ENCODE data around the gene ADCY10. TPM values are rescaled to one million over a fixed set of nuclear protein-coding genes. Genes with fewer than 3 reads are reported as not detected.

ADCY10 gene
- total and polyA plus RNA-seq, 2 donors (not counting 3 experiments of a cell fraction or from before 2014, with no cell fraction given) = not detected

- DNase-seq (ENCODE audit: low read depth, low spot score) = peak; percentile 21
- H2AFZ ChIP-seq (ENCODE audit: low read depth, low read length) = no peak overlapping the region
These were observed 8.8 kb downstream of the ADCY10 start for GRCh38 chr1:167905182-167905581.

More at GRCh38 chr1:167905182-167905581, 8.8 kb downstream of the ADCY10 start:
- intact Hi-C loops (cut with micrococcal nuclease) = no loop called here
- TF ChIP-seq JUN (IDR thresholded peaks at IDR 0.05; ENCODE audit: borderline replicate concordance, insufficient read depth, insufficient read length, low read depth) = no peak
- no peak for TF ChIP-seq POLR2A (IDR thresholded peaks at IDR 0.05; ENCODE audit: low read depth, low read length)
- no peak for TF ChIP-seq MYC (IDR thresholded peaks at IDR 0.05; ENCODE audit: low read depth, low read length)
- no peak for TF ChIP-seq MAX (IDR thresholded peaks at IDR 0.05; ENCODE audit: insufficient read depth, insufficient read length)
- no peak for TF ChIP-seq FOS (IDR thresholded peaks at IDR 0.05; ENCODE audit: borderline replicate concordance, insufficient read depth, low read length)
- no peak for TF ChIP-seq CTCF (IDR thresholded peaks at IDR 0.05; ENCODE audit: extremely low read depth in 1 of 2, insufficient read depth in 1 of 2, low read depth in 1 of 2, low read length in 2 of 2)
- TF ChIP-seq POLR2AphosphoS5 (IDR thresholded peaks at IDR 0.05; ENCODE audit: insufficient read depth, low read depth, low read length) = no peak
- no peak for FAIRE-seq
- Histone ChIP-seq H3K4me3 (replicated peaks in 1 of 3; ENCODE audit: insufficient read depth in 1 of 3, low read depth in 1 of 3, low read length in 3 of 3) (no peak overlapping the region), H3K9me1 (replicated peaks; ENCODE audit: control insufficient read depth, extremely low read depth, insufficient read depth, low read length) (no peaks in the 10 kb centered on the region), H3K4me1 (ENCODE audit: control insufficient read depth, extremely low read depth, insufficient read depth, low read length) (peaks cover 7% of the 10 kb centered on the region), H3K9me3 (replicated peaks; ENCODE audit: control insufficient read depth, insufficient read depth, low read length) (no peaks in the 10 kb centered on the region), H3K4me2 (ENCODE audit: insufficient read depth, low read length) (no peak overlapping the region), H3K27me3 (ENCODE audit: control insufficient read depth in 2 of 2, insufficient read depth in 2 of 2, low read length in 2 of 2) (no peaks in the 10 kb centered on the region), H4K20me1 (replicated peaks; ENCODE audit: control insufficient read depth, extremely low read depth, insufficient read depth, low read length) (no peaks in the 10 kb centered on the region), H3K79me2 (ENCODE audit: control insufficient read depth, insufficient read depth, low read length) (no peaks in the 10 kb centered on the region), H3K9ac (replicated peaks; ENCODE audit: extremely low read depth, insufficient read depth, low read length) (no peak overlapping the region), H3K27ac (ENCODE audit: insufficient read depth, low read depth, low read length) (no peak overlapping the region), H3K36me3 (ENCODE audit: control insufficient read depth in 2 of 2, extremely low read depth in 1 of 2, insufficient read depth in 2 of 2, low read length in 2 of 2) (no peaks in the 10 kb centered on the region)
- POLR2A ChIA-PET = no interaction called here
- dilution Hi-C loops (cut with MboI; ENCODE audit: extremely low pct_ligation_motif_present, low sequenced_read_pairs) = no loop called here
- no TSS peak for BruUV-seq (replicated peaks)
- CTCF ChIA-PET = interaction anchor here (0.9 to 2.4 kb wide), 6 partner anchors 8 to 177 kb away, joined by 3 to 11 read pairs (median 4); partner anchors contain the start of genes ADCY10 and DCAF6
